Dermis blood vessel endothelial cell (primary cell): ENCODE data around the gene SBF1. TPM values are rescaled to one million over a fixed set of nuclear protein-coding genes. Genes with fewer than 3 reads are reported as not detected.
"Not testable (repeated sequence)": the region's sequence is repeated elsewhere in the genome, so short reads cannot be mapped to it uniquely, and the experiment has no call there.

Experiments
- DNase-seq: peaks from one replicate; pipeline ENCODE4 v3.0.0; 2010
- total RNA-seq: library from RNA; depleted of rRNA; stranded (reverse); fragments of >200 nt; gene quantifications from 2 replicates; pipeline ENCODE4 v1.2.3, GENCODE V29; 2014

Gene SBF1
- total RNA-seq, 1 donor from 2014 or later = 50.0 TPM

- no peak for DNase-seq
Observed at GRCh38 chr22:50422961-50423815, 51.6 kb downstream of the SBF1 start.

- DNase-seq = no peak
Observed at GRCh38 chr22:50422046-50422445, 52.8 kb downstream of the SBF1 start.

- DNase-seq = no peak
Observed at GRCh38 chr22:50420581-50420980, 54.3 kb downstream of the SBF1 start.

GRCh38 chr22:50420015-50420414 lies 54.8 kb downstream of the SBF1 start:
- no peak for DNase-seq

GRCh38 chr22:50419116-50419515 lies 55.7 kb downstream of the SBF1 start:
- DNase-seq = no peak

- no peak for DNase-seq
Observed at GRCh38 chr22:50418624-50419023, 56.2 kb downstream of the SBF1 start.

GRCh38 chr22:50417411-50418210 lies 57.2 kb downstream of the SBF1 start:
- DNase-seq = no peak

GRCh38 chr22:50416996-50417395 lies 57.8 kb downstream of the SBF1 start:
- no peak for DNase-seq

GRCh38 chr22:50415426-50415825 lies 59.4 kb downstream of the SBF1 start:
- no peak for DNase-seq

GRCh38 chr22:50414476-50415248 lies 60.2 kb downstream of the SBF1 start:
- no peak for DNase-seq

- not testable (repeated sequence) for DNase-seq
Observed at GRCh38 chr22:50408954-50409353, 65.9 kb downstream of the SBF1 start.

GRCh38 chr22:50408311-50408710 lies 66.5 kb downstream of the SBF1 start:
- DNase-seq = no peak

GRCh38 chr22:50406416-50407170 lies 68.2 kb downstream of the SBF1 start:
- no peak for DNase-seq

GRCh38 chr22:50403701-50404101 lies 71.1 kb downstream of the SBF1 start:
- DNase-seq = peak; percentile 90

GRCh38 chr22:50401907-50402306 lies 72.9 kb downstream of the SBF1 start:
- DNase-seq = no peak

- DNase-seq = no peak
Observed at GRCh38 chr22:50400931-50401330, 73.9 kb downstream of the SBF1 start.

GRCh38 chr22:50400406-50400805 lies 74.4 kb downstream of the SBF1 start:
- no peak for DNase-seq

- peak; percentile 52 for DNase-seq
Observed at GRCh38 chr22:50399751-50400331, 75.0 kb downstream of the SBF1 start.

GRCh38 chr22:50398831-50399648 lies 75.8 kb downstream of the SBF1 start:
- DNase-seq = no peak

- not testable (repeated sequence) for DNase-seq
Observed at GRCh38 chr22:50397371-50398060, 77.3 kb downstream of the SBF1 start.
